Smooth muscle cell of the brain vasculature (primary cell): ENCODE results near the gene GABRB1.
A peak's percentile ranks its signal among the peaks of the same experiment; 100 is the strongest.

Experiments used
- DNase-seq: peaks from one replicate; pipeline ENCODE4 v3.0.0-alpha.2; 2012; ENCODE audit warnings: low read depth, low spot score

The GABRB1 gene

DNA sequence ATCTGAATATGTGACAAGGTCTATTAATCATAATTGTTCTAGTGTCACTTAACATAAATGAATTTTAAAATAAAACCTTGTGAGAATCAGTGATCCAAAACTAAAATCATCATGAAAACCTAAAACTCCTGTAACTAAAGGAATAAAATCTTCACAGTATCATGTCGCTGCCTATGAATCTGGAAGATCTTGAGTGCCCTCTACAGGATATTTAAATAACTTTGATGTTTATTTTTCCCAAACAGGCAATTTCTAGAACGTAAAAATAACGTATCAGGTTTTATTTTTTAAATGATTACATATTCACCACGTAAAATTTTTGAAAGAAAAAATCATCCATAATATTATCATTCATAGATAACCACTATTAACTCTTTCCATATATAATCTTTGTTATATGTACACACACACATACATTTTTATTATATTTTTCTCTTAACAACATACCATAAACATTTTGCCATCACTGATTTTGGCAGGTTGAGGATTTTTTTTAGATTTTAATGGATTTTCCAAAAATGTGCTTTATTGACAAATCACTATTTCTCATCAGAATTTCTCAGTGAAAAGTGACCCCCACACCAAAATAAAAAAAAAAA, 352.6 kb downstream of the GABRB1 start:
- no peak for DNase-seq

GRCh38 chr4:47386146-47386545, 354.8 kb downstream of the GABRB1 start:
- DNase-seq, result no peak

DNA sequence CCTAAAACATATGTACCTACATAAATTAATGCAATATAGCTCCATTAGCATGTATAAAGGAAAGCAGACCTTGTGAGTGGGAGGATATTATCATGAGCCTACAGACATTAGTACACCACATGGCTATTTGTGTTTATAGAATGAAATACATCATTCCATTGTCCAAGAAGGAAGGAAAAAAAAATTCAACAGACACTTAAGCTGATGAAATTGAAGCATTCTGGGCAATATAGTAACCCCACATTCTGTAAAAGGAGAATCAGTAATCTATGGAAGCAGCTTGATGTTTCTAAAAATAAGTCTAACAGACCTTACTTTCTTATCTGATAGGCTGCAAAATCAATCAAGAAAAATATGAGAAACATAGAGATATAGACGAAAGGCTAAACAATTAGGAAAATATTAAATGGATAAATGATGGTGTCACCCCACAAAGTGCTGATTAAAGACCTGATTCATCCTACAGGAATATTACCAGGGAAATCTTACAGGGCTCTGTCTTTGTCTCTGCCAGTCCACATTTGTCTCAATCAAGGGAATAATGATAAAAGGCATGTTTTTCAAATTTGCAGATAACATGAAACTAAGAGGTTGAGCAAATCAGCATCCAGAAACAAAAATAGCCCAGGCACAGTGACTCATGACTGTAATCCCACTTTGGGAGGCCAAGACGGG, 355.3 kb downstream of the GABRB1 start:
- no peak for DNase-seq

DNA sequence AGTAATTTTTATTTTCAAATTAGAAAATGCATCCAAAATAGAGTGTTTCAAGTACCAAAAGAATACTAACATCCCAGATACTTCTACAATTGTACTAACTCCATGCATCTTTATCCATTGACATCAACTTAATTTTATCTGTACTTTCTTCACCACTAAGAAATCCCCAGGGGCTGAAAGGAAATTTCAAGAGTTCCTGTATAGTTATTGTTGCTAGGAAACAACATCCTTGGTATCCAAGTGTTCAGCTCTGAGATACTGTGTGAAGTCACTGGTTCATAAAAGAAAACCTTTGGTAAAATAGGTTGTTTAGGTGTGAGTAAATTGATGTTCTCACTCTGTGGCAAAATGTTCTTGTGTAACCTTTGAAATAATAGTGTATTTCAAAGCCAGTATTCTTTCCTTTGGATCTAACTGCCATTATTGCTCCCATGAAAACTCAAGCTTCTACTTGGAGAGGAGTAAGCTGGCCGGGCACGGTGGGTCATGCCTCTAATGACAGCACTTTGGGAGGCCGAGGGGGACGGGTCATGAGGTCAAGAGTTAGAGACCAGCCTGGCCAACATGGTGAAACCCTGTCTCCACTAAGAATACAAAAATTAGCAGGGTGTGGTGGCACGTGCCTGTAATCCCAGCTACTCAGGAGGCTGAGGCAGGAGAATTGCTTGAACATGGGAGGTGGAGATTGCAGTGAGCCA, 359.2 kb downstream of the GABRB1 start:
- no peak for DNase-seq

GRCh38 chr4:47391256-47391655, 359.9 kb downstream of the GABRB1 start:
- no peak for DNase-seq

GRCh38 chr4:47406408-47406807, 375.0 kb downstream of the GABRB1 start:
- no peak for DNase-seq

- peak; percentile 69 for DNase-seq
These were observed 378.9 kb downstream of the GABRB1 start for GRCh38 chr4:47410271-47410670.

GRCh38 chr4:47413521-47413920, 382.2 kb downstream of the GABRB1 start:
- no peak for DNase-seq

DNA sequence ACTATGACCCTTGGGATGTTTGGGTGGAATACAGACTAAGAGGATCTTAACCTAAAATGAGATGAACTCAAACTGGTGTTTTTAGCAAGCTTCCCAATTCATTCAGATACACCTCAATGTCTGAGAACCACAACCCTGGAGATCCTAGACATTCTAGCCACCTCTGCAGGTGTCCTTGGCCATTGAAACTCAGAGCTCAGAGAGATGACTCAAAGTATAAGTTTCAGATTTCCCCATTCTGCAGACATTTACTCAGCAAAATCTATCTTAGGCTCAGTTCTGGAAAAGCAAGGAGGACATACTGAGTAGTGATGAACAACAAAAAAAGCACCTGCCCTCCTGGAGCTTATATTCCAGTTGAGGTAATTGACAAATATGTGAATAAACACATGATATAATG, 384.4 kb downstream of the GABRB1 start:
- DNase-seq, result no peak

GRCh38 chr4:47418147-47418546, 386.8 kb downstream of the GABRB1 start:
- DNase-seq, result no peak

DNA sequence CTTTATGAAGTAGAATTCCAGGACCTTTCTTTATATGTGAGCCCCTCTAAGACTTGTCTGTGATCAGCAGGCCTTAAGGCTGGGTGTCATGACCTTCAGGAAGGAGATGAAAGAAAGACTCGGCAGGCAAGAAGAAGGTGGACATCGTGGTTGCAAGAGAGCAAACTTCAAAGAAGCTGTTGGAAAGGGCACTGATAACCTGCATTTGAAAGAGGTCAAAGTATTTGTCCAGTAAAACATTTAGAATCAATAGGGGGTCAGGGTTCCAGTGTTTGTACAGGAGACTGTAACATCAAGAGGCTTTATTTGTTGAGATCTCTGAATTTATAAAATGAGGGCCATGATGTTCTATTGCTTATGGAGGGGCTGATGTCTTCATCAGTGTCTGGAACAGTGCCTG, 387.9 kb downstream of the GABRB1 start:
- DNase-seq, result no peak

GRCh38 chr4:47425628-47426027, 394.3 kb downstream of the GABRB1 start:
- no peak for DNase-seq

- DNase-seq, result no peak
These were observed 396.6 kb downstream of the GABRB1 start for GRCh38 chr4:47427935-47428334.

DNA sequence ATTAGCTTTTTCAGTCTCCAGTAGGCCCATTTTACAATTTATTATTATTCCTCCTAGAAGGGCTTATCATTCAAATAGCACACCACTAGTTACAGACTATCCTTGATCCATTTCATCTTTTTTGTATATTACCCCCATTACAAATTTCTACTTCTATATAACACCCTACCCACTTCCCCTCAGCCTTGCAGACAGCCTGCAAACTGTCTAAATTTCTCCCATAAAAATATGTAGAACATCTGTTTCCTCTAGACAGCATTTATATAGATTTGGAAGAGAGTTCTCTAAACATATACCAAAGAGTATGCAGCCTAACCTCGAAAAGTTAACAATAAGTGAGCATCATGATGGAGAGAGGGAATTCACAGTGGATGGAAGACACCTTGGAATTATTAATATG, 401.4 kb downstream of the GABRB1 start:
- DNase-seq, result no peak

DNA sequence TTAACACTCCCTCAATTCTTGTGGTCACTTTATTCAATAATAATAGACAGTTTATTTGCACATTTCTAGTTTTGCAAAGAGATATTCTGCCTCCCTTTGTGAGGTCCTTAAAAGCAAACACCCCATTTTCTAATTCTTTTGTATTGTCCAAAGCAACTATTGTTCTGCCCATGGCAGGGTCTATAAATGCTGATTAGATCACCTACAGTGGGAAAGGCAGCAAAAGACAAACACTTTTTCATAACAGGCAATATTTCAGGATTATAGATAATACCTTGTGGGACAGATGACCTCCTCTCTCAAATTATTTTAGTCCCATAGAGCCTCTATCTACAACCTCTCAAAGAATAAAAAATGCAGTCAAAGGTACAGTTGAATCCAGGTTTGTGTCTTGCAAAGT, 403.6 kb downstream of the GABRB1 start:
- no peak for DNase-seq

DNA sequence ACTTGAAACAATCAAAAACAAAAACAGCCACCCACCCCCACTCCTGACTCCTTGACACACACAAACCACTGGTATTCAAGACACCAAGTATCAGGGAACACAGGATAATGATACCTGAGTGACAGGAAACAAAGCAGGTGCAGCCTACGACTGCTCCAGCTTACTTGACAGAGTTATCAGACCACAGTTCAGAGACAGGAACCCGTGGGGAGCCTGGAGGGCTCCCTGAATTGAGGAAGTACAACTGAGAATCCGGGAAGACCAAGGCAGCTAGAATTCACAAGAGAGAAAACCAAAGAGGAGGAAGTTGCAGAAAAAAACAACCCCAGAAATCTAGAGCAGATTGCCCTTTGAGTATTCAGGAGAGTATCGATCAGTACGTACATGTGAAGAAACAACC, 411.6 kb downstream of the GABRB1 start:
- DNase-seq, result no peak

DNA sequence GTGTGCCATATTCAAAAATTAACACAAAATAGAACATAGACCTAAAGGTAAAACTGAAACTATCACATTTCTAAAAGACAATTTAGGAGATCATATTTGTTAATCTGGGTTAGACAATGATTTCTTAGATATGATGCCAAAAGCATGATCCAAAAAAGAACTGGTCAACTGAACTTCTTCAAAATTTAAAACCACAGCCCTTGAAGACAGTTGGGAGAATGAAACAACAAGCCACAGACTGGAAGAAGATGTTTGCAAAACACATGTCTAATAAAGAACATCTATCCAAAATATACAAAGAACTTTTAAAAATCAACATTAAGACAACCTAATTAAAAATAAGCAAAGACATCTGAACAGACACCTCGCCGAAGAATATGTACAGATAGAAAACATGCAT, 412.7 kb downstream of the GABRB1 start:
- no peak for DNase-seq

- DNase-seq, result no peak
These were observed 420.3 kb downstream of the GABRB1 start for GRCh38 chr4:47451657-47452056.

DNA sequence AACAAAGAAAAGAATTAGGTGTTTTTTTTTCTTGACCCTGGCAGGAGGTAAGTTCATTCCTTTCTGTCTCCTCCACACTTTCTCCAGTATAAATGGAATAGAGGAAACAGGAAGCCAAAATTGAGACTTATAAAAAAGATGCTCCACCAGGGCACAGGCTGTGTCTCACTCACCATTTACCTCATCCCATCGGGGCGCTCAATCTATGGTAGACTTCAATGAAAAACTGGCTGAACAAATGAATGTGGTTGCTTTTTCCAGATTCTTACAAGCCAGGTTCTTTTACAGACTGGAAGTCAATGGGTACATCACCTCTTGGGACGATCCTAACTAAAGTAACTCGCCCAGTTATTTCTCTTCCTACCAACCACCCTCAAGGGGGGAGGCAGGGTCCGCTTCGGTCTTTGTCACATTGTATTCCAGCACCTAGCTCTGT, 431.4 kb downstream of the GABRB1 start:
- DNase-seq, result no peak

DNA sequence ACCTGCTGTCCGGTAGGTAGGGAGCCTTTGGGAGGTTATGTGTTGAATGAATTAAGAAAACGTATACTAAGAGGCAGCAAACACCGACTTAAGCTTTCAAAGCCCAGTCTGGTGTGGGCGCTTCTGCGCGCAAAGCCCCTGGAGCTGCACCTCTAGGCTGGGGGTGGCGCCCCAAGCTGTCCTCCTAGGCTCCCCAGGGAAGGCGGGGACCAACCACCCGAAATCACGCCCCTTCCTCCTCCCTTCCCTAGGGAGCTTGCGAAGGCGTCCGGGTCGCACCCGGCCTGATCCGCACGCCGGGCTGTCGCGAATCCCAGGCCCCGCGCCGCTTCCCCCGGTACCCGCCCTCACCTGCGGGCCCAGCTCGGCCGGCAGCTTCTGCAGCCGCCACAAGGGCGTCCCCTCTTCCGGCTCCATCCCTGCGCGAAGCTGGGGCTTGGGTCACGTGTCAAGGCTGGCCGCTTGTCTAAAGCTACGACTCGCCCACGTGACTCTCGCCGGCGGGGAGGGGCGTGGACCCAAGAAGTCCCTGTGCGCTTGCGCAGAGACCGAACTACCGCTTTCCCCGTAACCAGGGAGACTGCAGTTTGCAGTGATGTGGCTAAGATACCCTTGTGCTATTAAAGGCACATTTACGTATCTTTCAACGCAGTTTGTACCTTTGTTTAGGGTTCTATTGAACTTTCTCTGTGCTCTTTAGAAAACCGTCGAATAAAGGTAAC, 432.0 kb downstream of the GABRB1 start, which contains the start of gene COMMD8:
Gene COMMD8, minus strand, starts transcription at position 468 of the 722 bp plus-strand sequence. Its CDS starts 51 bp downstream, at position 417.
- peak; percentile 87 for DNase-seq

GRCh38 chr4:47465004-47465403, 433.6 kb downstream of the GABRB1 start:
- no peak for DNase-seq
